ENCODE results near the gene CCND1.

Gene CCND1

GRCh38 chr11:69635804-69636511, 5.0 kb upstream of the CCND1 start:
- Histone ChIP-seq H3K4me1 (ENCODE audit: control insufficient read depth in 1 of 2, insufficient read depth in 1 of 2, low read depth in 1 of 2, low read length in 1 of 2) (peaks cover 5 to 35% of the 10 kb centered on the region in 2 experiments), H3K9me3 (no peaks in the 10 kb centered on the region), H3K36me3 (no peaks in the 10 kb centered on the region), H3K27me3 (peaks cover 97% of the 10 kb centered on the region), H3K27ac (no peak overlapping the region), H3K4me3 (ENCODE audit: low read depth in 1 of 2, low read length in 1 of 2) (no peak overlapping the region)
- TF ChIP-seq CTCF (IDR thresholded peaks at IDR 0.05), result no peak

GRCh38 chr11:69636512-69637197, 4.3 kb upstream of the CCND1 start:
- H3K27ac ChIP-seq, result no peak overlapping the region
- no peak for TF ChIP-seq CTCF (IDR thresholded peaks at IDR 0.05)
- H3K9me3 ChIP-seq, result no peaks in the 10 kb centered on the region
- no peaks in the 10 kb centered on the region for H3K36me3 ChIP-seq
- peaks cover 100% of the 10 kb centered on the region for H3K27me3 ChIP-seq
- H3K4me3 ChIP-seq (ENCODE audit: low read depth in 1 of 2, low read length in 1 of 2), result no peak overlapping the region
- peaks cover 10 to 42% of the 10 kb centered on the region in 2 experiments for H3K4me1 ChIP-seq (ENCODE audit: control insufficient read depth in 1 of 2, insufficient read depth in 1 of 2, low read depth in 1 of 2, low read length in 1 of 2)

GRCh38 chr11:69637198-69637940, 3.6 kb upstream of the CCND1 start:
- H3K27ac ChIP-seq, result no peak overlapping the region
- H3K27me3 ChIP-seq, result peaks cover 100% of the 10 kb centered on the region
- peaks cover 13 to 47% of the 10 kb centered on the region in 2 experiments for H3K4me1 ChIP-seq (ENCODE audit: control insufficient read depth in 1 of 2, insufficient read depth in 1 of 2, low read depth in 1 of 2, low read length in 1 of 2)
- no peak overlapping the region for H3K4me3 ChIP-seq (ENCODE audit: low read depth in 1 of 2, low read length in 1 of 2)
- TF ChIP-seq CTCF (IDR thresholded peaks at IDR 0.05), result no peak
- H3K36me3 ChIP-seq, result no peaks in the 10 kb centered on the region
- H3K9me3 ChIP-seq, result no peaks in the 10 kb centered on the region

- H3K4me3 ChIP-seq (ENCODE audit: low read depth in 1 of 2, low read length in 1 of 2), result no peak overlapping the region
- H3K36me3 ChIP-seq, result no peaks in the 10 kb centered on the region
- TF ChIP-seq CTCF (IDR thresholded peaks at IDR 0.05), result no peak
- no peak overlapping the region for H3K27ac ChIP-seq
- no peaks in the 10 kb centered on the region for H3K9me3 ChIP-seq
- peaks cover 13 to 47% of the 10 kb centered on the region in 2 experiments for H3K4me1 ChIP-seq (ENCODE audit: control insufficient read depth in 1 of 2, insufficient read depth in 1 of 2, low read depth in 1 of 2, low read length in 1 of 2)
- peaks cover 100% of the 10 kb centered on the region for H3K27me3 ChIP-seq
Measured at GRCh38 chr11:69637941-69638871, 2.8 kb upstream of the CCND1 start.

Data from neutrophil (primary cell).